Heart left ventricle (tissue), 13 donors: ENCODE measurements around the gene PRM3.

Experiments
- CTCF ChIP-seq, 12 donors: fragments of 200-600 bp; sonication (generic) in 4 of 12; IDR thresholded peaks; one replicate each; pipeline versions ENCODE4 v1.5.0 to v1.8.0; 2018 to 2022; ENCODE audit warnings: antibody characterized with exemption in 12 of 12, mild to moderate bottlenecking in 5 of 12
- POLR2A ChIP-seq, 2 donors: fragments of 450-650 bp; IDR thresholded peaks; one replicate each; pipeline ENCODE4 v1.6.1; 2017; ENCODE audit warnings: antibody characterized with exemption in 2 of 2, mild to moderate bottlenecking in 2 of 2, moderate library complexity in 2 of 2
- donor health status: ischemic (EF 13 %, LVEDD 7.1; RV severe dilation, severe dysfunction).
- donor health status: DM: no; HTN: yes; CAD: no.
- donor health status: DM: no; HTN: no; CAD: no.
- donor health status: ischemic (EF 25% LVEDD 6.9; RV normal size, moderate dysfunction).
- donor health status: ischemic (EF 25% LVEDD 5.7; RV mildly dilated, moderate dysfunction).
- donor health status: ischemic (EF 35%, LVEDD 5.7; RV mildly dilated, moderate dysfunction).
- donor health status: nonischemic (EF 11% LVEDD 7.7; RV severe dilation, severe dysfunction).
- donor health status: DM: yes; HTN: yes; CAD: no.
- donor health status: PGD.
- donor health status: ischemic (EF 29% LVEDD 5.4; RV normal size, mild dysfunction).
- donor health status: nonischemic (EF 23%, LVEDD 6.1; RV moderate dilation, normal function).

- TF ChIP-seq CTCF (IDR thresholded peaks at IDR 0.05) (no peak), POLR2A (IDR thresholded peaks at IDR 0.05) (no peak)
Observed at GRCh38 chr16:11225677-11226549, 47.5 kb downstream of the PRM3 start.
